Spinal cord (tissue), 10 donors: Measurements from ENCODE around the gene MAN1C1. TPM values are rescaled to one million over a fixed set of nuclear protein-coding genes. Genes with fewer than 3 reads are reported as not detected.

Experiments used
- DNase-seq, 6 donors: peaks; one replicate each; pipeline versions ENCODE4 v3.0.0 to v3.0.0-alpha.2; 2013 to 2015; ENCODE audit warnings: low spot score in 6 of 6, low read depth in 4 of 6
- H3K27ac ChIP-seq: one replicate; pipeline ENCODE4 v1.5.1; 2013; ENCODE audit warnings: low read depth, low read length, control low read depth
- H3K27me3 ChIP-seq: one replicate; pipeline ENCODE4 v1.6.1; 2013; ENCODE audit warnings: low read length; ENCODE audit not compliant: control insufficient read depth, insufficient read depth
- H3K36me3 ChIP-seq: one replicate; pipeline ENCODE4 v1.6.1; 2013; ENCODE audit warnings: low read length; ENCODE audit not compliant: control insufficient read depth, insufficient read depth
- H3K4me1 ChIP-seq: one replicate; pipeline ENCODE4 v1.6.1; 2013; ENCODE audit warnings: low read length; ENCODE audit not compliant: control insufficient read depth, insufficient read depth
- H3K4me3 ChIP-seq: one replicate; pipeline ENCODE4 v1.5.1; 2013; ENCODE audit warnings: low read depth, low read length, control low read depth
- H3K9me3 ChIP-seq: one replicate; pipeline ENCODE4 v1.6.1; 2013; ENCODE audit warnings: low read length; ENCODE audit not compliant: control insufficient read depth, insufficient read depth
- WGBS: methylation state at CpG from one replicate; pipeline ENCODE4 v1.1.5; 2013; ENCODE audit warnings: missing lambda C conversion rate; ENCODE audit not compliant: insufficient coverage; 5-methylcytosine and 5-hydroxymethylcytosine counted together
- long read RNA-seq, 4 donors: transcript quantifications; one replicate each; lab custom pipeline, GENCODE V29; 2026
- polyA plus RNA-seq, 2 donors: library from polyadenylated mRNA; unstranded; fragments of 120-200 nt; gene quantifications; one replicate each; pipeline ENCODE4 v1.2.1, GENCODE V29; 2013; ENCODE audit not compliant: insufficient read length in 2 of 2
- total RNA-seq, 2 donors: library from RNA; depleted of rRNA in 1 of 2; stranded (reverse); fragments of 120-200 nt in 1 of 2; fragments of >200 nt in 1 of 2; gene quantifications; one replicate each; pipeline versions ENCODE4 v1.2.3 to v1.2.4, GENCODE V29; 2013 to 2014
- donor health status: healthy.

The MAN1C1 gene
- 10 to 100 TPM; 18.4 to 46.3 TPM for total RNA-seq
- polyA plus RNA-seq = 10 to 100 TPM; 52.4 to 59.7 TPM
- long read RNA-seq, donor 1, full-length matches to known transcripts = 12 of 23 reads
- long read RNA-seq, donor 1, partial matches to known transcripts = 11 of 23 reads
- long read RNA-seq, donor 1, other reads (novel, unspliced or antisense) = 0 of 23 reads
- long read RNA-seq, donor 2, full-length matches to known transcripts = 6 of 6 reads
- long read RNA-seq, donor 2, partial matches to known transcripts = 0 of 6 reads
- long read RNA-seq, donor 2, other reads (novel, unspliced or antisense) = 0 of 6 reads
- long read RNA-seq, donor 3, full-length matches to known transcripts = 11 of 17 reads
- long read RNA-seq, donor 3, partial matches to known transcripts = 6 of 17 reads
- long read RNA-seq, donor 3, other reads (novel, unspliced or antisense) = 0 of 17 reads
- long read RNA-seq, donor 4, full-length matches to known transcripts = 4 of 4 reads
- long read RNA-seq, donor 4, partial matches to known transcripts = 0 of 4 reads
- long read RNA-seq, donor 4, other reads (novel, unspliced or antisense) = 0 of 4 reads

DNA sequence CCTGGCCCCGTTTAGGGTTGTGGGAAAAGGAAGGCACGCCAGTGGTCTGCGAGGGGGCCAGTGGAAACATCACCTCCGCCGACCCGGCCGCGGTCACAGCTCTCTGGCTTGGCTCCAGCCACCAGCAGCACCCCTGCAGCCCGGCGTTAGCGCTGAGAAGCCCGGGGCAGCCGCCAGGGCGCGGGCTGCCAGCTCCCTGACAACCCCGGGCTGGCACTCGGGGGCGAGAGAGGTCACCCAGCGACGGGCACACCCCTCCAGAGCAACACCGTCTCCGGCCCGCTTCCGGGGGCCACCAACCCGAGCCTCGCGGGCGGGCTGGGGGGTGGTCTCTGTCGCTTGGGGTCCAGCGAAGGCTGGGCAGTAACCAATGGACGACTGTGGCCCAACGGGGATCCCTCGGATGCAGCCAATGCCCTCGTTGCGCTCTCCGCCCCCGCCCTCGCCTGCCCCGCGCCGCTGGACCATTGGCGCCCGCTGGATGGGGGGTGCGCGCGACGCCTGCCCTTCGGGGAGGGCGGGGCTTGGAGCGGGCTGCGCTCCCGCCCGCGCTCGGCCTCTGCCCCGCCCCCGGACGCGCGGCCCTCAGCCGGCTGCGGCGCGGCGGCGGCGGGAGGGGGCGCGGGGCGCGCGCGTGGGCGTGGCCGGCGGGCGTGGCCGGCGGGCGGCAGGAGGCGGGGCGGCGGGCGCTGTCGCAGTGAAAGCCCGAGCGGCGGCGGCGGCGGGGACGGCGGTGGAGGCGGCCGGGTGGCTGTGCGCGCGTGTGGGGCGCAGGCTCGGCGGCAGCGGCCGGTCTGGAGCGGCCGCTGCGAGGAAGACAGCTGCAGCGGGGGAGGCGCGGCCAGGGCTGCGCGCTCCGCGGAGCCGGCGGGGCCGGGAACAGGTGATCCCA lies at the start of gene MAN1C1:
MAN1C1 (plus strand) TSS at position 697 of the 892 bp plus-strand sequence. CDS start 1,007 bp downstream, outside the sequence.
- Histone ChIP-seq H3K4me1 (peaks cover 26% of the 10 kb centered on the region), H3K27me3 (peaks cover 4% of the 10 kb centered on the region), H3K9me3 (no peaks in the 10 kb centered on the region), H3K27ac (peak within 1 kb of the TSS; percentile 68), H3K36me3 (no peaks in the 10 kb centered on the region), H3K4me3 (peak within 1 kb of the TSS; percentile 54)
- under 1% methylated on average over 116 of the region's 116 CpGs for WGBS
- DNase-seq = peak; percentile 60 to 96 (median 85)

DNA sequence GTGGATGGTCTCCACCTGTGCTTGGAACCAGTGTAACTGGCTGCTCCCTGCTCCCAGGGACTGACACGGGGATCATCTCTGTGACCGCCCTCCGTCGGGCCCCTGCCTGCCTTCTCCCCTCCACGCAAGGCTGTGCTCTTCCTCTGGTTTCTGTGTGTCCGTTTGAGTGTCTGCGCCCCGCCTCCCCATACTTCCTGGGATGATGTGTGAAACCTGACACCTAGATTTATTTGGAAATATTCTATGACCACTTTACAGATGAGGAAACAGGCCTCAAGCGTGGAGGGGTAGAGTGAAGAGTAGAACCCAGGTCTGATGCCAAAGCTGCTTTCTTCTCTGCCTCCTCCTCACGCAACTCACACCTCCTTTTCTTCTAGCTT lies 48.9 kb upstream of the MAN1C1 start:
- Histone ChIP-seq H3K36me3 (peaks cover 15% of the 10 kb centered on the region), H3K4me1 (peaks cover 74% of the 10 kb centered on the region), H3K27me3 (no peaks in the 10 kb centered on the region), H3K27ac (peak overlapping the region; percentile 79), H3K9me3 (no peaks in the 10 kb centered on the region), H3K4me3 (no peak overlapping the region)
- WGBS = 70% methylated on average over 6 of the region's 10 CpGs
- no peak for DNase-seq

- 61% methylated on average over 21 of the region's 21 CpGs for WGBS
- H3K4me3 ChIP-seq = no peak overlapping the region
- peak in 2 of 6 donors; percentile 15 to 88 for DNase-seq
- H3K4me1 ChIP-seq = peaks cover 73% of the 10 kb centered on the region
- H3K27me3 ChIP-seq = peaks cover 2% of the 10 kb centered on the region
- peaks cover 11% of the 10 kb centered on the region for H3K36me3 ChIP-seq
- H3K27ac ChIP-seq = peak overlapping the region; percentile 79
- no peaks in the 10 kb centered on the region for H3K9me3 ChIP-seq
Measured at GRCh38 chr1:25568090-25568833, 48.3 kb upstream of the MAN1C1 start.

DNA sequence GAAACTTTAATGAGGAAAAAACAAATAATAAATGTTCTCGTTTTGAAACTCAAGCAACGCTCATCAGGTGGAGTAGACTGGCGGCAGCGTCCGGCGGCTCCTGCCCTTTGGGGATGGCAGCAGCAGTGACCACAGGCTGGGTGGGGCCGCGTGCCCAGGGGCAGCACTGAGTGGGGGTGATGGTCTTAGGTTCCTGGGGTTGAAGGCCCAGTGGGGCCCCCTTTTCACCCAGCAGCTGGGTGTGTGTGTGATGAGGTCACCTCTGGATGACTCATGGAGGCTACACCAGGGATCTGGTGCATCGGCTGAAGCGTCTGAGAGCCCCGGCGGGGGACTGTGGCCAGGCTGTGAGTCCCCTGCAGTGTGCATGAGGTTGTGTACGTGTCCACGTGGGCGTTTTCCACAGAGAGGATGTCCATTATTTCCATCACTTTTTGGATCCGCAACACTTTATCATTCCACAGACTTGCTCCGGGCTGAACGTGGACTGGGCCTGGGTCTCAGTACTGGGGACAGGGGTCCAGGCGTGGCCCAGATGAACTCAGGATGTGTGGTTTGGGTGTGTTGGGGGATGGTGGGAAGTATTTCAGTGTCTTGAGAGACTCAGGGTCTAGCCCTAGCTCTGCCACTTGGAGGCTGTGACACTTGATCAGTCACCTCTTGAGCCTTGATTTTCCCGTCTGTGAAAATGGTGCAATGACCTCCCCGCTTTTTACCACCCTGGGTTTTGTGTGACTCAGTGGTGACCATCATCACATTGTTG lies 47.6 kb upstream of the MAN1C1 start:
- peaks cover 72% of the 10 kb centered on the region for H3K4me1 ChIP-seq
- H3K4me3 ChIP-seq = no peak overlapping the region
- H3K9me3 ChIP-seq = no peaks in the 10 kb centered on the region
- 83% methylated on average over 19 of the region's 21 CpGs for WGBS
- peak overlapping the region; percentile 79 for H3K27ac ChIP-seq
- peaks cover 4% of the 10 kb centered on the region for H3K36me3 ChIP-seq
- peaks cover 2% of the 10 kb centered on the region for H3K27me3 ChIP-seq
- DNase-seq = no peak

GRCh38 chr1:25569597-25570396 lies 46.8 kb upstream of the MAN1C1 start:
- Histone ChIP-seq H3K9me3 (no peaks in the 10 kb centered on the region), H3K27me3 (peaks cover 2% of the 10 kb centered on the region), H3K4me3 (no peak overlapping the region), H3K36me3 (peaks cover 4% of the 10 kb centered on the region), H3K27ac (peak overlapping the region; percentile 15), H3K4me1 (peaks cover 66% of the 10 kb centered on the region)
- 67% methylated on average over 18 of the region's 18 CpGs for WGBS
- DNase-seq = peak in 2 of 6 donors; percentile 18 to 71

DNA sequence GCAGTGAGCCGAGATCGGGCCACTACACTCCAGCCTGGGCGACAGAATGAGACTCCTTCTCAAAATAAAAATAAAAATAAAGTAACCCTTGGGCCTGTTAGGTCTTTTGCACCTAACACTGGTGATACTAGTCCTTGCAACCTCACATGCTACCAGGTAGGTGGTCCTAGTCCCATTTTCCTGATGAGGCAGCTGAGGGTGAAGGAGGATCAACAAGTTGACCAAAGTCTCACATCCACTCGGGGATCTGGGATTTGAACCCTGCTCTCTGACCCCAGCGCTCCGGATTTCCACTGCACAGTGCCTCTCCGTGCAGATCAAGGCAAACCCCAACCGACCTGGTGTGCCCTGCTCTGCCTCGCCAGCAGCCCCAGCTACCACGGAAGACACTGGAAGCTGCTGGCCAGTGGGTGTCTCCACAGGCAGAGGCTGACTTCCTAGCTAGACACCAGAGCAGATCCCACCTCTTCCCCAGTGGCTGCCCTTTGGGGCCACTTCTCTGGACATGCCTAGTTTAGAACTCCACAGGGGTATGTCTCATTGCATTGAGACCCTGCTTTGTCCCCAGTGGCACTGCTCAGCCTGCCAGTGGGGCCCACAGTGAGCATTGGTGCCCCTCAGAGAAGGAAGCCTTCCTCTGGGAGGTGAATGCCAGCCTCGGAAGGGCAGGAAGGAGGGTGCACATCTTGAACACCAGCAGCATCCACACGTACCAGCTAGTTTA lies 45.6 kb upstream of the MAN1C1 start:
- H3K4me3 ChIP-seq = no peak overlapping the region
- no peak overlapping the region for H3K27ac ChIP-seq
- peaks cover 4% of the 10 kb centered on the region for H3K36me3 ChIP-seq
- DNase-seq = no peak
- H3K9me3 ChIP-seq = no peaks in the 10 kb centered on the region
- H3K4me1 ChIP-seq = peaks cover 54% of the 10 kb centered on the region
- WGBS = 96% methylated on average over 9 of the region's 12 CpGs
- peaks cover 2% of the 10 kb centered on the region for H3K27me3 ChIP-seq

DNA sequence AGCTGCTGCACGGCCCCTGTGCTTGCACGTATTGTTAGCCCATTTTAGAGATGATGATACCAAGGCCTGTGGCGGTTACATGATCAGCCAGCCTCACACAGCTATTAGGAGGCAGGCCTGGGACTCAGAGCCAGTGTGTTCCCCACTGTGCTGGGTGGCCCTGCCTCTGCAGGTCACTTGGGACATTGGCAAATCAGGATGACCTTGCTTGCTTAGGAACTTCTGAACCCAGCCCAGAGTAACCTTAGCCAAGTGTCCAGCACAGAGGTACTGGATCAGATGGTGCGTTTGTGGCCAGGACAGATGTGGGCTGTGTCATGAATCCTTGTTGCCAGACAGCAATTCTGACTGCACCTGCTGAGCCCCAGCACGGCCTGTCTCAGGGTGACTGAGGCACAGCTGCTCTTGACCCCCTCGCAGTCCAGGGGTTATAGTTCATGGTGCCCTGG lies 45.0 kb upstream of the MAN1C1 start:
- H3K4me3 ChIP-seq = no peak overlapping the region
- DNase-seq = no peak
- peaks cover 3% of the 10 kb centered on the region for H3K36me3 ChIP-seq
- H3K9me3 ChIP-seq = no peaks in the 10 kb centered on the region
- no peak overlapping the region for H3K27ac ChIP-seq
- peaks cover 50% of the 10 kb centered on the region for H3K4me1 ChIP-seq
- WGBS = 88% methylated on average over 6 of the region's 6 CpGs
- H3K27me3 ChIP-seq = peaks cover 2% of the 10 kb centered on the region

DNA sequence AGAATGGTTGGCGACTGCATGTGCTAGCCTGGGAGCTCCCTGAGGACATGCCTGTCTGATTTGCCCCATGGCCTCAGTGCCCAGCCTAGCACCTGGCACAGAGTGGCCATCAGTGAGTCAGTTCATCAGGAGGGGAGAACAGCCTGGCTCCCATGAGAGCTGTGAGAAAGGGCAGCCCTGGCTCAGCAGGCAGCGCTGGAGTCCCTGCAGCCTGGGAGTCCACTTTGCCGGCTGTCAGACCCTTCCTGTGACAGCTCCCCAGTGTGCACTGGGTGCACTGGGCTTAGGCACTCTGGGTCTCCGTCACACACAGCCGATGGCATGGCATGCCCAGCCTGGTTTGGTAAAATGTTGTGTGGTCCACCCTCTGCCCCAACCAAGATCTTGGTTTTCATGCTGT lies 44.5 kb upstream of the MAN1C1 start:
- H3K4me1 ChIP-seq = peaks cover 46% of the 10 kb centered on the region
- 88% methylated on average over 3 of the region's 5 CpGs for WGBS
- H3K27ac ChIP-seq = no peak overlapping the region
- H3K27me3 ChIP-seq = peaks cover 2% of the 10 kb centered on the region
- no peaks in the 10 kb centered on the region for H3K9me3 ChIP-seq
- H3K36me3 ChIP-seq = no peaks in the 10 kb centered on the region
- H3K4me3 ChIP-seq = no peak overlapping the region
- DNase-seq = no peak
